IMR-90 (cell line): ENCODE data around the gene P2RX3.

Experiments used
- MXI1 ChIP-seq: IDR thresholded peaks from 2 replicates; pipeline ENCODE4 v1.6.1; 2012; ENCODE audit warnings: low read depth, mild to moderate bottlenecking, low read length, moderate library complexity, borderline replicate concordance
- POLR2A ChIP-seq: IDR thresholded peaks from 2 replicates; pipeline ENCODE4 v1.6.1; 2012; ENCODE audit warnings: mild to moderate bottlenecking, low read depth, low read length
- SMC3 ChIP-seq: fragments of 150-350 bp; IDR thresholded peaks from 2 replicates; pipeline ENCODE4 v1.6.1; 2016; ENCODE audit warnings: low read depth, mild to moderate bottlenecking, antibody characterized with exemption, low read length, moderate library complexity
- TF ChIP-seq, protein P1 (sequence below): conservative IDR thresholded peaks from 2 replicates; pipeline ENCODE4 v1.5.1; 2012; ENCODE audit warnings: mild to moderate bottlenecking, low read depth, low read length, improper control_type of control experiment
- TF ChIP-seq, protein P2 (sequence below): fragments of 150-350 bp; IDR thresholded peaks from 2 replicates; pipeline ENCODE4 v1.6.1; 2017; ENCODE audit warnings: mild to moderate bottlenecking, antibody characterized with exemption, low read length, low read depth

DNA sequence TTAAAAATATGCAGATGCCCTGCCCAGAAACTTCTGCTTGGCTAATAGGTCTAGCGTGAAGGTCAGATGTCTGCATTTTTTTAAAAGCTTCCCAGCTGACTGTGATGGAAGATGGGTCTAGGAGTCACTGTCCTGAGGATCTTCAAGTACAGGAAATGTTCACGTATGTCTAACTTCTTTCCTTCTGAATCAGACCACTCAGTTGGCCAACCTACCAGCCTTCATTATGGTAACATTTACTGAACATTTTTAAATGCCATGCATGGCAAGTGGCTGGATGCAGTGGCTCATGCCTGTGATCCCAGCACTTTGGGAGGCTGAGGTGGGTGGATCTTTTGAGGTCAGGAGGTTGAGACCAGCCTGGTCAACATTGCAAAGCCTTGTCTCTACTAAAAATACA, 53.4 kb downstream of the P2RX3 start:
- TF ChIP-seq, protein P1, sequence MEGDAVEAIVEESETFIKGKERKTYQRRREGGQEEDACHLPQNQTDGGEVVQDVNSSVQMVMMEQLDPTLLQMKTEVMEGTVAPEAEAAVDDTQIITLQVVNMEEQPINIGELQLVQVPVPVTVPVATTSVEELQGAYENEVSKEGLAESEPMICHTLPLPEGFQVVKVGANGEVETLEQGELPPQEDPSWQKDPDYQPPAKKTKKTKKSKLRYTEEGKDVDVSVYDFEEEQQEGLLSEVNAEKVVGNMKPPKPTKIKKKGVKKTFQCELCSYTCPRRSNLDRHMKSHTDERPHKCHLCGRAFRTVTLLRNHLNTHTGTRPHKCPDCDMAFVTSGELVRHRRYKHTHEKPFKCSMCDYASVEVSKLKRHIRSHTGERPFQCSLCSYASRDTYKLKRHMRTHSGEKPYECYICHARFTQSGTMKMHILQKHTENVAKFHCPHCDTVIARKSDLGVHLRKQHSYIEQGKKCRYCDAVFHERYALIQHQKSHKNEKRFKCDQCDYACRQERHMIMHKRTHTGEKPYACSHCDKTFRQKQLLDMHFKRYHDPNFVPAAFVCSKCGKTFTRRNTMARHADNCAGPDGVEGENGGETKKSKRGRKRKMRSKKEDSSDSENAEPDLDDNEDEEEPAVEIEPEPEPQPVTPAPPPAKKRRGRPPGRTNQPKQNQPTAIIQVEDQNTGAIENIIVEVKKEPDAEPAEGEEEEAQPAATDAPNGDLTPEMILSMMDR = no peak
- TF ChIP-seq POLR2A (no peak), SMC3 (no peak), MXI1 (no peak)
- TF ChIP-seq, protein P2, sequence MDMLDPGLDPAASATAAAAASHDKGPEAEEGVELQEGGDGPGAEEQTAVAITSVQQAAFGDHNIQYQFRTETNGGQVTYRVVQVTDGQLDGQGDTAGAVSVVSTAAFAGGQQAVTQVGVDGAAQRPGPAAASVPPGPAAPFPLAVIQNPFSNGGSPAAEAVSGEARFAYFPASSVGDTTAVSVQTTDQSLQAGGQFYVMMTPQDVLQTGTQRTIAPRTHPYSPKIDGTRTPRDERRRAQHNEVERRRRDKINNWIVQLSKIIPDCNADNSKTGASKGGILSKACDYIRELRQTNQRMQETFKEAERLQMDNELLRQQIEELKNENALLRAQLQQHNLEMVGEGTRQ = no peak
